Activated B cell treated with CpG ODN at 0.5 μM for 24 hours (primary cell): ENCODE measurements around the gene RRP36. TPM values are rescaled to one million over a fixed set of nuclear protein-coding genes. Genes with fewer than 3 reads are reported as not detected.

ENCODE experiments used
- ATAC-seq: fragments of 200-7000 bp; cut with Tn5 transposase; one replicate; pipeline ENCODE4 v1.10.0; 2021; ENCODE audit warnings: low read depth, mild to moderate bottlenecking, moderate library complexity
- CTCF ChIA-PET: fragments of 350-600 bp; sonication (Branson Sonifier 250); formaldehyde crosslinking; loops from one replicate; lab custom pipeline; 2021; ENCODE audit warnings: antibody characterized with exemption; lab: Charles Lee
- POLR2A ChIA-PET: fragments of 350-600 bp; sonication (Branson Sonifier 250); formaldehyde crosslinking; loops from one replicate; lab custom pipeline; 2021; ENCODE audit warnings: antibody characterized with exemption; lab: Charles Lee
- DNase-seq: peaks from one replicate; pipeline ENCODE4 v3.0.0; 2022
- H3K27ac Mint-ChIP-seq: one replicate; pipeline ENCODE4 v1.8.0; 2020; ENCODE audit warnings: mixed read lengths
- H3K27me3 Mint-ChIP-seq: one replicate; pipeline ENCODE4 v1.8.0; 2021; ENCODE audit warnings: mixed read lengths
- H3K36me3 Mint-ChIP-seq: one replicate; pipeline ENCODE4 v1.8.0; 2021; ENCODE audit warnings: low read depth, mixed read lengths
- H3K4me1 Mint-ChIP-seq: one replicate; pipeline ENCODE4 v1.8.0; 2021; ENCODE audit warnings: mixed read lengths
- H3K4me3 Mint-ChIP-seq: one replicate; pipeline ENCODE4 v1.8.0; 2020; ENCODE audit warnings: mild to moderate bottlenecking, mixed read lengths
- H3K9me3 Mint-ChIP-seq: one replicate; pipeline ENCODE4 v1.8.0; 2020; ENCODE audit warnings: mixed read lengths
- intact Hi-C: fragments of 100-400 bp; cut with micrococcal nuclease; formaldehyde crosslinking; loops from one replicate; pipeline ENCODE4 v1.15.1; 2024
- total RNA-seq: library from RNA; stranded (reverse); gene quantifications from 2 replicates; pipeline ENCODE4 v1.2.3, GENCODE V29; 2022
- TF ChIP-seq, protein P1 (sequence below): fragments of 200-600 bp; IDR thresholded peaks from one replicate; pipeline ENCODE4 v1.8.0; 2022; ENCODE audit warnings: antibody characterized with exemption, mild to moderate bottlenecking

Gene RRP36
- total RNA-seq, 1 donor from 2014 or later = 51.7 TPM

DNA sequence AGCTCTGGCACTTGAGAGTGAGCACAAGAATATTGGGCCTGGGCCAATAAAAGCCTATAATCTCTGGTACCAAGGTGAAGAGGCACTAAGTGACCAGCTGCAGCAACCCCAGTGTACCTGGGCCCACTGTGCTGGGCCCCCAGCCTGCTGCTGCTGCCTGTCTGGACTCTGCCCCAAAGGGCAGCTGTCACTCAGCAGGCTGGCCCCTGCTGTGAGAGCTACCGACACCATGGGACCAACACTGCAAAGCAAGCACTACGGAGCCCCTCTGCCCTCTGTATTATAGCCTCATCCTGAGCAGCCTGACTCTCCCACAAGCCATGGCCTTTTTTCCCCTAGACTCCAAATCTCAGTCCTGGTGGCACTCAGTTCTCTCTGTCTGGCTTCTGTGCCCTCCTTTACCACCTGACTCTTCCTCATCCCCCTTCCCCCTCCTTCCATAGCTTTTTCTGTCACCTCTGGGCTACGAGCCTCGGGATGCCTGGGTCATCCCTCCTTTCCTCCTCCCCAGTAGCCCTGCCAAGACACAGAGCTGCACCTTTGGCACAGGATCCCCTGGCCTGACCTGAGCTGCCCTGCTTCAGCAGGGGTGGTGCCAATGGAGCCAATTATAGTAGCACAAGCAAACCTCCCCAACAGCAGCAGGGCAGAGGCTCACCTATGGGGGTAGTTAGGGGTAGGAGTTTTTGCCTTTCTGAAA, 14.2 kb downstream of the RRP36 start:
- Mint-ChIP-seq H3K27ac (no peak overlapping the region), H3K36me3 (peaks cover 70% of the 10 kb centered on the region), H3K9me3 (no peaks in the 10 kb centered on the region), H3K27me3 (no peaks in the 10 kb centered on the region), H3K4me3 (no peak overlapping the region), H3K4me1 (no peaks in the 10 kb centered on the region)
- intact Hi-C loops = no loop called here
- no peak for ATAC-seq
- TF ChIP-seq, protein P1, sequence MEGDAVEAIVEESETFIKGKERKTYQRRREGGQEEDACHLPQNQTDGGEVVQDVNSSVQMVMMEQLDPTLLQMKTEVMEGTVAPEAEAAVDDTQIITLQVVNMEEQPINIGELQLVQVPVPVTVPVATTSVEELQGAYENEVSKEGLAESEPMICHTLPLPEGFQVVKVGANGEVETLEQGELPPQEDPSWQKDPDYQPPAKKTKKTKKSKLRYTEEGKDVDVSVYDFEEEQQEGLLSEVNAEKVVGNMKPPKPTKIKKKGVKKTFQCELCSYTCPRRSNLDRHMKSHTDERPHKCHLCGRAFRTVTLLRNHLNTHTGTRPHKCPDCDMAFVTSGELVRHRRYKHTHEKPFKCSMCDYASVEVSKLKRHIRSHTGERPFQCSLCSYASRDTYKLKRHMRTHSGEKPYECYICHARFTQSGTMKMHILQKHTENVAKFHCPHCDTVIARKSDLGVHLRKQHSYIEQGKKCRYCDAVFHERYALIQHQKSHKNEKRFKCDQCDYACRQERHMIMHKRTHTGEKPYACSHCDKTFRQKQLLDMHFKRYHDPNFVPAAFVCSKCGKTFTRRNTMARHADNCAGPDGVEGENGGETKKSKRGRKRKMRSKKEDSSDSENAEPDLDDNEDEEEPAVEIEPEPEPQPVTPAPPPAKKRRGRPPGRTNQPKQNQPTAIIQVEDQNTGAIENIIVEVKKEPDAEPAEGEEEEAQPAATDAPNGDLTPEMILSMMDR = no peak
- ChIA-PET CTCF (no interaction called here), POLR2A (interaction anchor here (0.6 kb wide), 1 partner anchor 75 kb away, joined by 4 read pairs; no protein-coding TSS in a partner anchor)
- no peak for DNase-seq

DNA sequence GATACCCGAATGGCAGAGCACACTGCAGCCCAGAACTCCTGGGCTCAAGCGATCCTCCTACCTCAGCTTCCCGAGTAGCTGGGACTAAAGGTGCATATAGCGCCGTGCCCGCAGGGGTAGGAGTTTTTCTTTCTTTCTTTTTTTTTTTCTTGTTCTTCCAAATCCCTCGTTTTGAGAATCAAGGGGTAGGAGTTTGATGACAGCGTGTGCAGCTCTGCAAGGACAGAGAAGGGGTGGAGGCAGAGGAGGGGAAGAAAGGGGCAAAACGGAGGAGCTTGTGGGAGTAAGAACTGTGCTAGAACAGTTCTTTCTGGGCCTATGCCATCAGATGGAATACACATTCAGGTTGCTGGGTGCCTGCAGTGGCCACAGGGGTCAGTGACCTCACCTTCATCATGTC, 15.3 kb downstream of the RRP36 start:
- CTCF ChIA-PET = no interaction called here
- Mint-ChIP-seq H3K4me3 (no peak overlapping the region), H3K4me1 (no peaks in the 10 kb centered on the region), H3K27ac (no peak overlapping the region), H3K36me3 (peaks cover 69% of the 10 kb centered on the region), H3K9me3 (no peaks in the 10 kb centered on the region), H3K27me3 (no peaks in the 10 kb centered on the region)
- DNase-seq (no peak), ATAC-seq (no peak)
- TF ChIP-seq, protein P1 = no peak
- POLR2A ChIA-PET = interaction anchor here (0.6 kb wide), 1 partner anchor 76 kb away, joined by 4 read pairs; no protein-coding TSS in a partner anchor
- intact Hi-C loops = no loop called here

DNA sequence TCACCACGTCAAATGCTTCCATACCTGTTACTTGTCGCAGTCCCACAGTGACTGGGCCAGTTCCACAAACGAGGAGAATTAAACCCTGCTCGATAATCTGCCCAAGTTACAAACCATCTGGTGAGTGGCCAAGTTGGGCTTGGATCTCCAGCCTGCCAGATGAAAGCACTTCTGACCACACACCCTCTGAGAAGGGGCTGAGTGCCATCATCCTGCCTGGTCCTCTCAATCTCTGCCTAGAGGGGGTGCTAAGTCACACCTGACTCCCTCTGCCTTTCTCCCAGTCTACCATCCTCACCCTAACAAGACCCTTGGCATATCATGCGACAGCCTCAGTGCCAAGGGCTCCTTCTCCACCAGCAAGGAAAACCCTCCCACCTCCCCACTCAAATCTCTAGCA, 15.8 kb downstream of the RRP36 start:
- intact Hi-C loops = no loop called here
- Mint-ChIP-seq H3K4me3 (no peak overlapping the region), H3K27me3 (no peaks in the 10 kb centered on the region), H3K36me3 (peaks cover 66% of the 10 kb centered on the region), H3K27ac (no peak overlapping the region), H3K9me3 (no peaks in the 10 kb centered on the region), H3K4me1 (no peaks in the 10 kb centered on the region)
- ATAC-seq (no peak), DNase-seq (no peak)
- ChIA-PET POLR2A (no interaction called here), CTCF (no interaction called here)
- TF ChIP-seq, protein P1 = no peak

DNA sequence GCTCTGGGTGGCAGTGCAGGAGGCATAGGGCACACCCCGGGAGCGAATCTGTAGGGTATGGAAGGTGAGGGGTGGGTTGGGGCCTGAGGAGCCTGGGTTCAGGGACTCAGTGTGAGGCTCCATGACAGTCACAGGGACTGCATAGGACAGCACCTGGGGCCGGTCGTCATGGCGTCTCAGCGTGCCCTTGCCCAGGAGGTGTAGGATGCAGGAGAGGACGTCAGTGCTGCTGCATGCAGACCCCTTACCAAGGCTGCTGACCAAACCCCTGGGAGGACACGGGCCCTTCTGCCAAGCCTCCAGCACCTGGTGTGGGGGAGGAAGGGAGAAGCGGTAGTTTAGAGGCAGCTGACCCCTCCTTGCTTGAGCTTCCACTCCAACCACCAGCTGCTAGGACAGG, 16.3 kb downstream of the RRP36 start:
- H3K27me3 Mint-ChIP-seq = no peaks in the 10 kb centered on the region
- intact Hi-C loops = no loop called here
- TF ChIP-seq, protein P1 = no peak
- no peaks in the 10 kb centered on the region for H3K4me1 Mint-ChIP-seq
- peaks cover 68% of the 10 kb centered on the region for H3K36me3 Mint-ChIP-seq
- ChIA-PET POLR2A (interaction anchor here (0.5 kb wide), 1 partner anchor 59 kb away, joined by 3 read pairs; the partner anchor contains the start of gene PEX6), CTCF (no interaction called here)
- no peak overlapping the region for H3K4me3 Mint-ChIP-seq
- ATAC-seq (no peak), DNase-seq (no peak)
- H3K27ac Mint-ChIP-seq = no peak overlapping the region
- no peaks in the 10 kb centered on the region for H3K9me3 Mint-ChIP-seq

DNA sequence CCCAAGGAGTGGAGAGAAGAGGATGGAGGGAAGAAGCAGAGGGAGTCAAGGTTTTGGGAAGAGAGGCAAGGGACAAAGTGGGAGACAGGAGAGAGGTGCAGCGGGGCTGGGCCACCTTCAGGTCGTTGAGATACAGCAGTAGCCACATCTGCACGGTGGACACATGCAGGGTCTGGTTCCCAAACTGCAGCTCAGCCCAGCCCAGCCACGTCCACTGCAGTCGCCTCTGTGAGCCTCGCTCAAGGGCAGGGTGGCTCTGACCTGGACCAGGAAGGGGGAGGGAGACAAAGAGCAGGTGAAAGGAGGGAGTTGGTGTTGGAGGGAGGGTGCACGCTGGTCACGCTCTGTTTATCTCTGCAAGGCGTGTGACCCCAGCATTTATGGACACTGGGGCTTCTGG, 17.3 kb downstream of the RRP36 start:
- ChIA-PET POLR2A (no interaction called here), CTCF (no interaction called here)
- Mint-ChIP-seq H3K4me3 (no peak overlapping the region), H3K4me1 (no peaks in the 10 kb centered on the region), H3K9me3 (no peaks in the 10 kb centered on the region), H3K27ac (no peak overlapping the region), H3K36me3 (peaks cover 72% of the 10 kb centered on the region), H3K27me3 (no peaks in the 10 kb centered on the region)
- no peak for ATAC-seq
- DNase-seq = no peak
- TF ChIP-seq, protein P1 = no peak
- intact Hi-C loops = no loop called here
